GM12873 (cell line): ENCODE results near the gene AP2A1.

Experiments used
- TF ChIP-seq, protein P1 (sequence below): IDR thresholded peaks from 2 replicates; pipeline ENCODE4 v1.5.1; 2012; ENCODE audit warnings: low read depth, mild to moderate bottlenecking, moderate library complexity, low read length, control low read depth; ENCODE audit not compliant: insufficient read depth; ENCODE audit errors: missing control alignments

The AP2A1 gene

DNA sequence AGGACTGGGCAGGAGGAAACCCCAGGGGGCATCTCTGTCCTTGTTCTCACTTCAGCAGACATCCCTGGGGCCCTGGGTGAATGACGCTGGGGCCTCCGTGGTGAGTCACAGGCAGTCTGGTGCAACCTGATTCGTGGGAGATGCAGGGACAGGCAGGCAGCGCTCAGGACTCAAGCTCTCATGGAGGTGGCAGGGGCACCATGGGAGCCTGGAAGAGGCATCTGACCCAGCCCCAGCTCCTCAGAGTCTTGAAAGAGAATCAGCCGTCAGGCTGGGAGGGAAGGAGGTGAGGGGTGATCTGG, 70.2 kb downstream of the AP2A1 start:
- TF ChIP-seq, protein P1, sequence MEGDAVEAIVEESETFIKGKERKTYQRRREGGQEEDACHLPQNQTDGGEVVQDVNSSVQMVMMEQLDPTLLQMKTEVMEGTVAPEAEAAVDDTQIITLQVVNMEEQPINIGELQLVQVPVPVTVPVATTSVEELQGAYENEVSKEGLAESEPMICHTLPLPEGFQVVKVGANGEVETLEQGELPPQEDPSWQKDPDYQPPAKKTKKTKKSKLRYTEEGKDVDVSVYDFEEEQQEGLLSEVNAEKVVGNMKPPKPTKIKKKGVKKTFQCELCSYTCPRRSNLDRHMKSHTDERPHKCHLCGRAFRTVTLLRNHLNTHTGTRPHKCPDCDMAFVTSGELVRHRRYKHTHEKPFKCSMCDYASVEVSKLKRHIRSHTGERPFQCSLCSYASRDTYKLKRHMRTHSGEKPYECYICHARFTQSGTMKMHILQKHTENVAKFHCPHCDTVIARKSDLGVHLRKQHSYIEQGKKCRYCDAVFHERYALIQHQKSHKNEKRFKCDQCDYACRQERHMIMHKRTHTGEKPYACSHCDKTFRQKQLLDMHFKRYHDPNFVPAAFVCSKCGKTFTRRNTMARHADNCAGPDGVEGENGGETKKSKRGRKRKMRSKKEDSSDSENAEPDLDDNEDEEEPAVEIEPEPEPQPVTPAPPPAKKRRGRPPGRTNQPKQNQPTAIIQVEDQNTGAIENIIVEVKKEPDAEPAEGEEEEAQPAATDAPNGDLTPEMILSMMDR, result no peak

DNA sequence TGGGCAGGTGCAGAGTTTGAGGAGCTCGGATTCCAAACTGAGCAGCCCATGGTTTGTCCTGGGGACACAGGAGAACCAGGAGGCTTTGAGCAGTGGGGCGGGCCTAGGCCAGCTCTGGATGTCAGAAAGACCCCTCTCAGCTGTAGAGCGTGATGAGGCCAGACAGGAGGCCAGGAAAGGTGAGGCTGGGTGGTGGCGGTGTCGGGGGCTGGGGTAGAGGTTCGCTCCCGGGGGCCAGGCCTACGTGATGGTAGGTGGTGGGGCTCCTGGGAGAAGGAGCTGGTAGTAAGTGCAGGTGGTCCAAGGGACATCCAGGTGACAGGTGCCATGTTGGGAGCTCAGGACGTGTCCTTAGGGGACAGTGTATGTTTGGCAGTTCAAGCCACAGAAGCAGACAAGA, 70.6 kb downstream of the AP2A1 start:
- TF ChIP-seq, protein P1, result no peak

DNA sequence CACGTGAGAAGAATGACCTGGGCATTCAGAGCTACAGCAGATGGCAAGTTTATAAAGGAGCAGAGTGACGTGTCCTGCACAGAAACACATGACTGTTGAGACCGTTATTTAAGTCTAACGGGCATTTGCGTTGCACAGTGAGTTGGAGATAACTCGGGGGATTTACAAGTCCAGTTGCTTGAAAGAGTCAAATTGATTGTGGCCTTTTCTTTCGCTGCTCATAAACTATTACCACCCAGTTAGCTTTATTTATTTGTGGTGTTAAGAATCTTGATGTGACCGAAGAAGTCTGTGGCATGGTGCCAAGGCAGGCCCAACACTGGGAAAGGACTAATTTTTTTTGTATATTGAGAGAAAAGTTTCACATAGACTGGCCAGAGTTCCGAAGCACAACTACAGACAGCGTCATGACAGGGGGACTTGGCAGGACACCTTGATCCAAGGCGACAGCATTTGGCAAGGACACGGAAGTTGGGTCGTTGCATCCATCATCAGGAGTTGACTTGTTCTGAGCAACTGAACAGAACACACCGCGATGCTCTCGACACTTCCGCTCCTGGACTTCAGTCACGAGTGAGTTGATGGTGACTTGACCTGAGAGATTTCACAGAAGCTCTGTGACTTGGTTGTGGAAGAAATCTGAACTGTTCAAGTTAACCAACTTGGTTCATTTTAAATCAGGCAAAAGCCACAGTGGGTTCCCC, 72.2 kb downstream of the AP2A1 start:
- TF ChIP-seq, protein P1, result no peak

DNA sequence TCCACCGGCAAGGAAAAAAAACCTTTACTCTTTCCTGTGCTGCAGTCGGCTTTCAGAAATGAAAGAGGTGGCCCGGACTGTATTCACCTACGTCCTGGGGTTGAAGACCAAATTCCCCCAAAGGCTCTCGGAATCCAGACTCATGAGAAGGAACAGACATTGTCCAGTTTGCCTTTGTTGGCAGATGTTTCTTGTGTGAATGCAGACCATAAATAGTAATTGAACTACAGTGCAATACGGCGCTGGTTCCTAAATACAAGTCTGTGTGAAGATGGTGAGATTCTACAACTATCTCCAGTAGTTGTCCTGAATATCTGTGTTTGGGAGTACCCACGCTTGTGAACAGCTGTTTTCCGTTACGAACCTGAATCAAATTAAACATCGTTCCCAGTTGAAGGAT, 72.9 kb downstream of the AP2A1 start:
- TF ChIP-seq, protein P1, result no peak

DNA sequence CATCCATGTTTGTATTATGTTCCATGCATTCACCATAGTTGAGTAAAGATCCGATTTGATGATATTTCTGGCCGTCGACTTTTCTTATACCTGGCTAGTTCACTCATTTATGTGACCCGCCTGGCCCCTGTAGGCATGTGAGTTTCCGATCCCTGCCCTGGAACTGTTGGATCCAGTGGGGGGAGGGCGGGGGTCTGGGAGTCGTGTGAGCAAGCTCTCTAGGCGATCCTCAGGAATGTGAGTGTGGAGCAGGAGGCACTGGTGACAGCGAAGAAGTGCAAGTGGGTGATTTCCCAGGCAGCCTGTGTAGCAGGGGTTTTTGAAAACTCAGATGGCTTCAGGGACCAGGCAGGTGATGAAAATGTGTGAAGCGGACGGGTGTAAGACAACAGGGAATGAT, 73.5 kb downstream of the AP2A1 start:
- TF ChIP-seq, protein P1, result no peak

DNA sequence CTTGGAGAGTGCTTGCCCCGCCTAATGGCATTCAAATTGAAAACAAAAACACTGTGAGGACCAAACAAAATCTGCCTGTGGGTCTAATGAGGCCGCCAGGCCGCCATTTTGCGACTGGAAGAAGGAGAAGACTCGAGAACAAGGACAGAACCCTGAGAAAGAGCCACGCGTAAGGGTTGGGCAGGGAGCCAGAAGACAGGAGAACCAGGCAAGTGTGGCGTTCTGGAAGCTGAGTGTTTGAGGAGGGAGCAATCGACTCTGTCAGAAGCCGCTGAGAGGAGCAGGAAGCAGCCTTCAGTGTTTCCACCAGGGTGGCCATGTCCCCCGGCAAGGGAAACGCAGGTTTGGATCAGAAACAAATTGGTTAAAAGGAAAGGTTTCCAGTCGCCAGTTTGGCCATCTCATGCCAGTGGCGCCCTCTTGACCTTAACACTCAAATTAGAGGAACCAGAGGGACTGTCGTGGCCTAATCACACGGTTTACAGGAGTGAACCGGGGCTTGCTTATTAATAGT, 74.0 kb downstream of the AP2A1 start:
- TF ChIP-seq, protein P1, result no peak

DNA sequence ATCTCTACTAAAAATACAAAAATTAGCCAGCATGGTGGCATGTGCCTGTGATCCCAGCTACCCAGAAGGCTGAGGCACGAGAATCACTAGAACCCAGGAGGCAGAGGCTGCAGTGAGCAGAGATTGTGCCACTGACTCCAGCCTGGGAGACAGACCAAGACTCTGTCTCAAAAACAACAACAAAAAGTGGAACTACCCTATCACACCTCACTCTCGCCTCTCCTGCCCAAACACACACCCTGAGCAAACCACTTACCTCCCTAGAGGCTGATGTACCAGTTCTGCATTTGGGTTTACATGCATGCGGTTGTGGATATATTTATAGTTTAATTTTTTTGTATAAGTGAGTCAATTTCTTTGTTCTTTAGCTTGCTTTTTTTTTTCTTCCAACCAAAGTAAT, 76.5 kb downstream of the AP2A1 start:
- TF ChIP-seq, protein P1, result no peak
